Hepatocyte (in vitro differentiated cells): ENCODE results near the gene SNRNP25.

ENCODE experiments used
- EZH2 ChIP-seq: fragments of 200-600 bp; sonication (generic); IDR thresholded peaks from 2 replicates; pipeline ENCODE4 v1.6.1; 2016; ENCODE audit warnings: antibody characterized with exemption, mild to moderate bottlenecking, borderline replicate concordance
- EZH2phosphoT487 ChIP-seq: fragments of 200-600 bp; sonication (generic); IDR thresholded peaks from one replicate; pipeline ENCODE4 v1.6.1; 2018; ENCODE audit warnings: antibody characterized with exemption, mild to moderate bottlenecking, low read depth, moderate library complexity; ENCODE audit not compliant: unreplicated experiment, severe bottlenecking
- TF ChIP-seq, protein P1 (sequence below): fragments of 200-600 bp; sonication (generic); IDR thresholded peaks from 2 replicates; pipeline ENCODE4 v1.5.1; 2016; ENCODE audit warnings: antibody characterized with exemption, mild to moderate bottlenecking; ENCODE audit not compliant: poor library complexity

DNA sequence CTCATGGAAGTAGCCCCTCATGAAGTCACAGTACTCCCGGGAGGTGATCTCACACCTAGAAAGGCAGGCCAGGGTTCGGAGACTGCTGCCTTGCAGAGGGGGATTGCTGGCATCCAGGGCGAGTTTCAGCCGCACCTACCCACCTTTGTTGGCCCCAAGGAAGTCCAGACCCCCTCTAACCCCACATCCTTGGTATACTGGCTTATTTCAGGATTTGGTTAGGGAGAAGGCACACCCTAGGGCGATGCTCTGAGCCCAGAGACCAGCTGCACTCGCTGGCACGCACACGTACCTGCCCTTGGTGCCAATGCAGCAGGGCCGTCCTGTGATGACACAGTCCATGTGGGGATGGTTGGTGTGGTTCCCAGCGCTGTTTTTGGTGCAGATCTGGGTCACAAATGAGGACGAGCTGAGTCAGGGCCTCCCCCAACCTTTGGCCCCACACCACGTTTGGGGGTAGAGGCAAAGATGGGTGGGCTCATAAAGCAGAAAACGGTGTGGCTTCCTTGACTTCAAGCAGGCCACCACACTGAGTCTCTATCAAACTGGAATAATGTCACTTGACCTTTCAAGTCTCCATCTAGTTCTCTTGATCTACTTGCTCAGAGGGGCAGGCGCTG is 5.9 kb downstream of the SNRNP25 start:
- TF ChIP-seq, protein P1, sequence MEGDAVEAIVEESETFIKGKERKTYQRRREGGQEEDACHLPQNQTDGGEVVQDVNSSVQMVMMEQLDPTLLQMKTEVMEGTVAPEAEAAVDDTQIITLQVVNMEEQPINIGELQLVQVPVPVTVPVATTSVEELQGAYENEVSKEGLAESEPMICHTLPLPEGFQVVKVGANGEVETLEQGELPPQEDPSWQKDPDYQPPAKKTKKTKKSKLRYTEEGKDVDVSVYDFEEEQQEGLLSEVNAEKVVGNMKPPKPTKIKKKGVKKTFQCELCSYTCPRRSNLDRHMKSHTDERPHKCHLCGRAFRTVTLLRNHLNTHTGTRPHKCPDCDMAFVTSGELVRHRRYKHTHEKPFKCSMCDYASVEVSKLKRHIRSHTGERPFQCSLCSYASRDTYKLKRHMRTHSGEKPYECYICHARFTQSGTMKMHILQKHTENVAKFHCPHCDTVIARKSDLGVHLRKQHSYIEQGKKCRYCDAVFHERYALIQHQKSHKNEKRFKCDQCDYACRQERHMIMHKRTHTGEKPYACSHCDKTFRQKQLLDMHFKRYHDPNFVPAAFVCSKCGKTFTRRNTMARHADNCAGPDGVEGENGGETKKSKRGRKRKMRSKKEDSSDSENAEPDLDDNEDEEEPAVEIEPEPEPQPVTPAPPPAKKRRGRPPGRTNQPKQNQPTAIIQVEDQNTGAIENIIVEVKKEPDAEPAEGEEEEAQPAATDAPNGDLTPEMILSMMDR: no peak
- TF ChIP-seq EZH2phosphoT487 (no peak), EZH2 (no peak)
